Muscle layer of colon (tissue), 2 donors: ENCODE data around the gene TRPV4.

Source experiments
- H3K27ac ChIP-seq: one replicate; pipeline ENCODE4 v1.7.0; 2013; ENCODE audit warnings: low read depth, mild to moderate bottlenecking, low read length, moderate library complexity
- H3K27me3 ChIP-seq, 2 donors: one replicate each; pipeline ENCODE4 v1.7.0; 2013; ENCODE audit warnings: low read length in 2 of 2, mild to moderate bottlenecking in 2 of 2; ENCODE audit not compliant: insufficient read depth in 2 of 2, control insufficient read depth in 1 of 2
- H3K36me3 ChIP-seq: one replicate; pipeline ENCODE4 v1.7.0; 2013; ENCODE audit warnings: mild to moderate bottlenecking, low read length; ENCODE audit not compliant: insufficient read depth
- H3K4me1 ChIP-seq: one replicate; pipeline ENCODE4 v1.7.0; 2013; ENCODE audit warnings: mild to moderate bottlenecking, low read length; ENCODE audit not compliant: insufficient read depth
- H3K4me3 ChIP-seq, 2 donors: one replicate each; pipeline ENCODE4 v1.7.0; 2013; ENCODE audit warnings: low read length in 2 of 2, low read depth in 1 of 2, mild to moderate bottlenecking in 1 of 2, moderate library complexity in 1 of 2
- H3K9ac ChIP-seq: one replicate; pipeline ENCODE4 v1.7.0; 2013; ENCODE audit warnings: low read length
- H3K9me3 ChIP-seq: one replicate; pipeline ENCODE4 v1.7.0; 2013; ENCODE audit warnings: mild to moderate bottlenecking, low read length
- donor health status: abdominal sarcoma.
- donor health status: Adenocarcinoma of cecum.

The TRPV4 gene

DNA sequence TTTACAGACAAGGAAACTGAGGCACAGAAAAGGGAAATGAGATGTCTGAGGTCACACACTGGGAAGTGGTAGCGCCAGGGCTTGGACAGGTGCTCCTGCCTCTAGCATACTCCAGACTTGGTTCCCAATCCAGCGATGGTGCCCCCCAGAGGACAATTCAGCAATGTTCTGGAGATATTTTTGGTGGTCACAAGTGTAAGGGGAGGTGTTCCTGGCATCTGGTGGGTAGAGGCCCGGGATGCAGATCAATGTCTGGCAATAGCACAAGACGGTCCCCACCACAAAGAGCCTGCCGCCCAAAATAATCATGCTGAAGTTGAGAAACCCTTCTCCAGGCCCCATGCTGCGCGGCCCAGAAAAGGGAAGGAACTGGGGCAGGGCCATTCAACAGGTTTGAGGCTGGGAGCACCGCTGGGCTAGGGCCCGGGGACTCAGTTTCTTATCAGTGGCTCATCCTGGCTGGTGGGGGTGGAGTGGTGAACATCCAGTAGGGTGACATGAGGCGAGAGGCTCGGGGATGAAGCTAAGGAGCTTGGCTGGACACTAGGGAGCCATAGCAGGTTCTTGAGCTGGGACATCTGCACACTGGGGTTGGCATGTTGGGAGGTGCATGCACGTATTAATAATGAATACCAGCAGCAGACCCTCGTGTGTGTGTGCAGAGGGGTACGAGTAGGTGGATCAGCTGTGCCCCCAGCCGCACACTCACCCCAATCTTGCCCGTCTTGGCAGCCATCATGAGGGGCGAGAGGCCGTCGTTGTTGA lies 35.1 kb downstream of the TRPV4 start:
- Histone ChIP-seq H3K9me3 (no peaks in the 10 kb centered on the region), H3K36me3 (no peaks in the 10 kb centered on the region), H3K4me3 (no peak overlapping the region), H3K27me3 (no peaks in the 10 kb centered on the region), H3K27ac (no peak overlapping the region), H3K9ac (no peak overlapping the region), H3K4me1 (no peaks in the 10 kb centered on the region)

DNA sequence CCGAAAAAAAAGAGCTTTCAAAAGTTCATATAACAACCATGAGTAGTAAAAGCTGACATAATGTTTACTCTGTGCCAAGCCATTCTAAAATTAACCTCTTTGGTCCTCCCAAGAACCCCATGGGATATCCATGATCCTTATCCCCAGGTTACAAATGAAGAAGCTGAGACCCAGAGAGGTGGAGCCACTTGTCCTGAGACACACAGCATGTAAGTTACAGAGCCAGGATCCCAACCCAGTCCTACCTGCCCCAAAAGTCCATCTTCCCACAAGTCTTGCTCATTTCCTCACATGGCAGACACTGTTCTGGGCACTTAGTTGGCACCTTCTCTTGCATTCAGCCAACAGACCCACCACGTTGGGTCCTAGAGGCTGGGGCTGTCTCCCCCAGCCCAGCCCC lies 37.1 kb downstream of the TRPV4 start:
- H3K9ac ChIP-seq = no peak overlapping the region
- H3K4me1 ChIP-seq = no peaks in the 10 kb centered on the region
- H3K27ac ChIP-seq = no peak overlapping the region
- H3K27me3 ChIP-seq = no peaks in the 10 kb centered on the region
- no peaks in the 10 kb centered on the region for H3K36me3 ChIP-seq
- H3K9me3 ChIP-seq = no peaks in the 10 kb centered on the region
- H3K4me3 ChIP-seq = no peak overlapping the region

DNA sequence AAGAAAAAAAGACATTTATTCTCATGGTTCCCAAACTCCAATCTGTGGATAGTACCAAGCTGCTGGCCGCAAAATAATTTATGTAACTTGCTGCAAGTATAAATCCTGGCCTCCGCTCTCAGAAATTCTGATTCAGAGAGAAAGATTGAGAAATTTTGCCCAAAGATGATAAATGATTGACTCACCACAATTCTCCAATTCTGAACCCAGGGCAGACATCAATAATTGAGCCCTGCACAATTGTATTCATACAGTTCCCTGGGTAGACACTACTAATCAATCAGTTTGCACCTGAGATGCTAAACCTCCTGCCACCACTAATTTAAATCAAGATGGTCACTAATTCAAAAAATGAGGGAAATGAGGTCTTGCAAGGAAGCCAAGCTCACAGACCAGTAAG lies 38.2 kb downstream of the TRPV4 start:
- Histone ChIP-seq H3K4me3 (no peak overlapping the region), H3K9ac (no peak overlapping the region), H3K27me3 (no peaks in the 10 kb centered on the region), H3K36me3 (no peaks in the 10 kb centered on the region), H3K4me1 (no peaks in the 10 kb centered on the region), H3K9me3 (no peaks in the 10 kb centered on the region), H3K27ac (no peak overlapping the region)

DNA sequence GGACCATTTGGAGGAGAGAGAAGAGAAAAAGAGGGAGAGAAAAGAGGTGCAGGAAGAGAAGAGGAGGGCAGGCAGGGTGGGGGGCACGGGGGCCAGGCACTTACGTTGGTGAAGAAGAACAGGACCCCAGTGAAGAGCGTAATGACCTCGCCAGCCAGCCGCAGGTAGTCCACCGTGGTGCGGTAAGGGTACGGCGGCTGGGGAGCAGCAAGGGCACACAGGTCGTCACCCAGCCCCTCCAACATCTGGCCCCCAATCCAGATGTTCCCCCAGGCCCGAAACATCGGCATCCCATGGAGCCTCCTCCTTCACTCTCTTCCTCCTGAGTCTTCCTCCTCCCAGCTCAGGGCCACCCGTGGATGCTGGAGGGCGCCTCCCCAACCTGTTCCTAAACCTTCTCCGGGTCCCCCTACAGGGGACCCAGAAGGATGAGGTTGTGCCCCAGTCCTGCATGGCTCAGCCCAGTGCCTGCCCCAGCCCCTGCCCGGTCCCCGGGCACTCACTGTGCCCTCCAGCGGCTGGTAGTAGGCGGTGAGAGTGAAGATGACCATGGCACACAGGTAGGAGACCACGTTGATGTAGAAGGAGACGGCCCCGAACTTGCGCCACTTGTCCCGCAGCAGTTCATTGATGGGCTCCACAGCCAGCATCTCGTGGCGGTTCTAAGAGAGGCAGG lies 39.2 kb downstream of the TRPV4 start:
- no peak overlapping the region for H3K9ac ChIP-seq
- H3K4me1 ChIP-seq = no peaks in the 10 kb centered on the region
- no peak overlapping the region for H3K4me3 ChIP-seq
- no peak overlapping the region for H3K27ac ChIP-seq
- H3K27me3 ChIP-seq = no peaks in the 10 kb centered on the region
- H3K36me3 ChIP-seq = no peaks in the 10 kb centered on the region
- H3K9me3 ChIP-seq = no peaks in the 10 kb centered on the region

DNA sequence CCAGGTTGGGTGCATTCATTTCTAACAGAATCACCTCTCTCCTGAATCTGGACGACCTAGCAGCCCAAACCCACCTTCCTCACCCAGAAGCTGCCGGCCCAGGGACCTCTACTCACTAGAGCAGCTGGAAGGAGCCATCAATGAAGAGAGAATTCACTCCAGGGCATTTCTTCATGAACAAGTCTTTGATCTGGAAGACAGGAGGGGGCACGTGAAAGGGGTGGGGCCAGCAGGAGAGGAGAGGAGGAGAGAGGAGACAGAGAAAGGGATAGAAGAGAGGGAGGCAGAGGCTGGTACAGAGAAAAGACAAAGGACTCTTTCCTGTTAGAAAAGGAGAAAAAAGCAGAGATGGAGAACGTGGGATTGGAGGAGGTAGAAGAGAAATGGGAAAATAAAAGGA lies 39.8 kb downstream of the TRPV4 start:
- Histone ChIP-seq H3K36me3 (no peaks in the 10 kb centered on the region), H3K9ac (no peak overlapping the region), H3K9me3 (no peaks in the 10 kb centered on the region), H3K27me3 (no peaks in the 10 kb centered on the region), H3K4me3 (no peak overlapping the region), H3K27ac (no peak overlapping the region), H3K4me1 (no peaks in the 10 kb centered on the region)

DNA sequence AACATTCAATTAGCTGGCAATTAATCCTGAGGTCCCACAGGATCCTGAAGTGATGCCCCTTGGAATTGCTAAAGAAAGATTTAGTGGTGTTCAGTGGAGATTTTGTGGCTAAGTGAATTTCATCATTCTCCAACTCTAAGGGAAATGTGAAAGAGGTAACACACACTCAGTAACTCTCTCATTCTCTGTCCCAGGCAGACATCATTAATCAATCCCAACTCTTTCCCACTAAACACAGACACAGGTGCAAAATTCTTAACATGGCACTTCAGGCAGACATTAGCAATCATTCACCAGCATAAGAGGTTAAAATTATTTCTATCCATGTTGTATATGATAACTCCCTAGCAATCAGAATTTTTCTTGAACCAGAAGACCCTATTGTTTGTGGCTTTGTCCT lies 40.2 kb downstream of the TRPV4 start:
- Histone ChIP-seq H3K9me3 (no peaks in the 10 kb centered on the region), H3K9ac (no peak overlapping the region), H3K4me1 (no peaks in the 10 kb centered on the region), H3K27me3 (no peaks in the 10 kb centered on the region), H3K36me3 (no peaks in the 10 kb centered on the region), H3K27ac (no peak overlapping the region), H3K4me3 (no peak overlapping the region)

DNA sequence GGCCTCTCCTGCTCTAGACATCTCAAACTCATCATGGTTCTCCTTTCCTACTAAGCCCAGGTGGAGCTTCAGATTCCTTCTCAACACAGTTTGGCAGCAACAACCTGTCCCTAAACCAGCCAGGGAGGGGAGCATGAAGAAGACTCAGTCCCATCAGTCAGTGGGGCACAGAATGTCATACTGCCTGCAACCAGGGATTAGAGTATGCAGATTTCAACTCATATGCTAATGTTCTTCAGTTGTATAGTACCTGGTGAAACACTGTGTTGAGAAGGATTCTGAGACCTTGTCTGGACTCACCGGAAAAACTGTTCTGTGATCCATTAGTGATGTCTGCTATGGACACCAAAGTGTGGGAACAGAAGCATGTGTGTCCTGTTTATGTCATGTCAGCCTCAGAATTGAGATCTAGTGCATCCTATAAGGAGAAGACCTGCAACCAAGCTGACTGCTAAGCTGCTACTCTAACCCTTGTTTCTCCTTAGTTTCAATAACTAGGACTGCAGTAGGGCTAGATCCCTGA lies 43.6 kb downstream of the TRPV4 start:
- Histone ChIP-seq H3K36me3 (no peaks in the 10 kb centered on the region), H3K9me3 (no peaks in the 10 kb centered on the region), H3K9ac (no peak overlapping the region), H3K4me3 (no peak overlapping the region), H3K4me1 (no peaks in the 10 kb centered on the region), H3K27me3 (no peaks in the 10 kb centered on the region), H3K27ac (no peak overlapping the region)

DNA sequence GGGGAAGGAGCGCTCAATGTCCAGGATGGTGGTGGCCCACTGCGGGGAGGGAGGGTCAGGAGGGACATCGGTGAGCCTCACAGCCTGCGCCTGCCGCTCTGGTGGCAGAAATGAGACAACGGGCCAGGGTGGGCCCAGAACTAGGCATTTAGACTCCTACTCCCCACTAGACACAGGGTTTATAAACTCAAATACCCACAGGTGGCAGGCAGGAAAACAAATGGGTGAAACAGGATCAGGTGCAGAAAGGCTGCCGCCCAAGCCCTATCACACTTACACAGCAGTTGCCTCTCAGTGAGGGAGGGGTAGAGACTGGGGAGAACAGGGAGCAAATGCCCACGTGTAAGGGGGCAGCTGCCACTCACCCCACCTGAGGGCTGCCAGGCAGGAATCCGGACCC lies 46.4 kb downstream of the TRPV4 start:
- H3K9me3 ChIP-seq = no peaks in the 10 kb centered on the region
- no peak overlapping the region for H3K4me3 ChIP-seq
- H3K27me3 ChIP-seq = no peaks in the 10 kb centered on the region
- H3K27ac ChIP-seq = no peak overlapping the region
- H3K9ac ChIP-seq = no peak overlapping the region
- no peaks in the 10 kb centered on the region for H3K4me1 ChIP-seq
- H3K36me3 ChIP-seq = no peaks in the 10 kb centered on the region

DNA sequence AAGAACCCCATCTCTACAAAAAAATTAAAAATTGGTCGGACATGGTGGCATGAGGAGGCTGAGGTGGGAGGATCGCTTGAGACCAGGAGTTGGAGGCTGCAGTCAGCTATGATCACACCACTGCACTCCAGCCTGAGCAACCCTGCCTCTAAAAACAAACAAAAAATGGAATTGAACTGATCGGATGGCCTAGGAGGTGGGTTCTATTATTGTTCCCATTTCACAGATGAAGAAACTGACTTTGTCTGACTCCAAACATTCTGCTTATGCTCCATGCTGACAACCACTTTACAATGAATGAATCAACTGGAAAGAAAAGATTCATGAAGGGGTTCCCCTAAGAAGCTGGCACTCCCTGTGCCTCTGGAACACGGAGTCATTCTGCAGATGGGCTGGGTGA lies 47.3 kb downstream of the TRPV4 start:
- H3K9me3 ChIP-seq = no peaks in the 10 kb centered on the region
- no peaks in the 10 kb centered on the region for H3K36me3 ChIP-seq
- no peak overlapping the region for H3K9ac ChIP-seq
- H3K4me3 ChIP-seq = no peak overlapping the region
- no peaks in the 10 kb centered on the region for H3K4me1 ChIP-seq
- H3K27me3 ChIP-seq = no peaks in the 10 kb centered on the region
- H3K27ac ChIP-seq = no peak overlapping the region

DNA sequence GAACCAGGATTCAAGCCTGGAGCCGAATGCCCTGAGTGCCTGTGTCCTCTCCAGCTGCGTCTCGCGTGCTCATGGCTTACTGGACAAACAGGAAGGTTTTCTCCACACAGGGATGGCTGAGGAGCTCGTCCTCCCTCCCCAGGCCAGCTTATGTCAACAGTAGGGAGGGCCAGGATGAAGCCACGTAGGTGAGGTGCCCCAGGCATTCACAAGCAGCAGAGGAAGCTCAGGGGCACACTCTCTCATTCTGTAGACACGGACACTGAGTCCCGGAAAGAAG lies 49.3 kb downstream of the TRPV4 start:
- H3K4me3 ChIP-seq = no peak overlapping the region
- H3K27ac ChIP-seq = no peak overlapping the region
- no peaks in the 10 kb centered on the region for H3K36me3 ChIP-seq
- H3K4me1 ChIP-seq = no peaks in the 10 kb centered on the region
- H3K9ac ChIP-seq = no peak overlapping the region
- no peaks in the 10 kb centered on the region for H3K9me3 ChIP-seq
- no peaks in the 10 kb centered on the region for H3K27me3 ChIP-seq

DNA sequence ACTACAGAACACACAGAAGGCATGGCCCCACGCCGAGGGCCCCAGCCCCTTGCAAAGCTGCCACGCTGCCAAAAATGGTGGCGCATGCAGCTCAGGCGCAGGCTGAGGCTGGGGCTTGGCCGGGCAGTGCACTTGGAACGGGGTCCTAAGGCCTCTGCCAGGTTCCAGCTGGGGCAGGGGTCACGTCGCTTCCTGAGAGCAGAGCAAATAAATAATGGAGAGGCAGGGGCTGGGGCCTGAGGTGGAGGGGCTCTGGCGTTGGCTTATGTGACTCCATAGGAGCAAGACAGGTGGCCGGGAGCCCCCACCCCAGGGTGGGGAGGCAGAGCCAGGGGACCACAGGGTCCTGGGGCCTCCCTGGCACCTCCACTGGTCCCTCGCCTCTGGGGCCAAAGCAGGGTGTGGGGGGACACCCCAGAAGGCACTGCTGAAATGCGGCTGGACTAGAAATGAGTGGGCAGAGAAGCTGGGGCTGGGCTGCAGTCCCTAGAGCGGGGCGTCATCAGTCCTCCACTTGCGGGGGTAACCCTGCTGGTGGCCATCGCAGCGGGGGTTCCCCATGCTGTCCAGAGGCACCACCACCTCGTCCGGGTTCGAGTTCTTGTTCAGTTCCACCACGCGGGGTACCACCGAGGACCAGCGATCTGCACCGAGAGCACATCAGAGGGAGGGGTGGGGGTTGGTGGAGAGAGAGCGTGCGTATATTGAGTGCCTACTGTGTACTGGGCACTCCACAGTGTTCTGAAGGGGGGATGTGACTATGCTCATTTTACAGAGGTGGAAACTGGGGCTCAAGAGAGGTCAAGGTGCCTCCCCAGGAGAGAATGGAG lies 49.8 kb downstream of the TRPV4 start:
- H3K36me3 ChIP-seq = no peaks in the 10 kb centered on the region
- H3K27me3 ChIP-seq = no peaks in the 10 kb centered on the region
- no peak overlapping the region for H3K9ac ChIP-seq
- no peak overlapping the region for H3K27ac ChIP-seq
- H3K4me1 ChIP-seq = no peaks in the 10 kb centered on the region
- no peaks in the 10 kb centered on the region for H3K9me3 ChIP-seq
- no peak overlapping the region for H3K4me3 ChIP-seq
